Measurements from ENCODE around the gene SV2B. TPM values are rescaled to one million over a fixed set of nuclear protein-coding genes. Genes with fewer than 3 reads are reported as not detected.

SV2B gene
- total RNA-seq, 1 experiment from 2014 or later, result not detected

DNA sequence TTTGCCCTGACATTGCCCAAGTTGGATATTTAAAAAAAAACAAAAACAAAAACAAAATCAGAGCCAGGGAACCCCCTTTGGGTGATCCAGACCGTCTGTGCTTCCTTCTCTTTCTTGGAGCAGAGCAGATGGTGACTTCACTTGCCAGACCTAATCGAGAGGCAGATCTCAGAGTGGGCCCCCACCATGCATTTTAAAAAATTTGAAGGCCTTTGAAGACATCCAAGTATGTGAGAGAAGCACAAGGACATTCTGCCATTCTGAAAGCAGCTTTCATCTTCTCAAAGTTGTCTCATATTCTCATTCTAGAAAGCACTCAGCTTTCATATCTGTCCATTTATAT is 93.3 kb downstream of the SV2B start:
- no peaks in the 10 kb centered on the region for H3K79me2 ChIP-seq (ENCODE audit: insufficient read depth, low read length)
- no peaks in the 10 kb centered on the region for H3K9me3 ChIP-seq (ENCODE audit: control insufficient read depth, low read depth, low read length)
- Mint-ChIP-seq H3K36me3 (ENCODE audit: insufficient read depth in 1 of 3, low read depth in 3 of 3) (no peaks in the 10 kb centered on the region), H3K27me3 (ENCODE audit: low read depth) (peaks cover 2% of the 10 kb centered on the region; the same call in 1 of the 2 replicates), H3K4me3 (no peak overlapping the region), H3K9me3 (no peaks in the 10 kb centered on the region), H3K27ac (no peak overlapping the region), H3K4me1 (peaks cover 6 to 8% of the 10 kb centered on the region in 2 experiments)
- H3K27me3 ChIP-seq (ENCODE audit: insufficient read depth, low read length), result no peaks in the 10 kb centered on the region
- H3K79me1 ChIP-seq (ENCODE audit: insufficient read depth, low read depth, low read length, poor library complexity, severe bottlenecking), result no peaks in the 10 kb centered on the region
- no peaks in the 10 kb centered on the region for H3K23me2 ChIP-seq (ENCODE audit: insufficient read length, low read depth, low read length, poor library complexity, severe bottlenecking)
- no peak overlapping the region for H3K18ac ChIP-seq (ENCODE audit: insufficient read length, low read depth, low read length)
- H3K27ac ChIP-seq (ENCODE audit: insufficient read length, low read depth, low read length), result no peak overlapping the region
- H3K4ac ChIP-seq (ENCODE audit: low read depth, low read length), result no peak overlapping the region
- no peaks in the 10 kb centered on the region for H4K20me1 ChIP-seq (ENCODE audit: control insufficient read depth, insufficient read depth, insufficient read length)
- TF ChIP-seq CTCF (conservative IDR thresholded peaks at IDR 0.05), result no peak
- no peak overlapping the region for H4K5ac ChIP-seq (ENCODE audit: insufficient read length, low read depth, low read length)
- no peak for DNase-seq
- H3K23ac ChIP-seq (ENCODE audit: insufficient read length, low read depth, low read length), result no peak overlapping the region
- H2BK20ac ChIP-seq (ENCODE audit: low read depth, low read length, poor library complexity, severe bottlenecking), result no peak overlapping the region
- no peak overlapping the region for H2BK12ac ChIP-seq (ENCODE audit: insufficient read length, low read depth, low read length)
- H2AFZ ChIP-seq (ENCODE audit: low read length), result no peak overlapping the region
- H2AK5ac ChIP-seq (ENCODE audit: insufficient read length, low read length), result no peak overlapping the region
- H3K56ac ChIP-seq (ENCODE audit: insufficient read length, low read depth, low read length), result no peak overlapping the region
- no peak overlapping the region for H2BK15ac ChIP-seq (ENCODE audit: low read depth, low read length)
- H3K4me2 ChIP-seq (ENCODE audit: insufficient read depth, insufficient read length, low read length), result no peak overlapping the region
- no peak overlapping the region for H2BK120ac ChIP-seq (ENCODE audit: low read depth, low read length, poor library complexity, severe bottlenecking)
- WGBS (ENCODE audit: extremely low coverage, insufficient read length, low lambda C conversion rate), result no CpG with 5 or more reads among the region's 2 CpGs
- no peak overlapping the region for H4K91ac ChIP-seq (ENCODE audit: insufficient read length, low read depth, low read length)
- H3T11ph ChIP-seq (ENCODE audit: low read length), result no peak overlapping the region
- no peak overlapping the region for H4K8ac ChIP-seq (replicated peaks; ENCODE audit: insufficient read length, low read depth, low read length)
- no peaks in the 10 kb centered on the region for H3K4me1 ChIP-seq (ENCODE audit: insufficient read depth, low read length)
- H3K9ac ChIP-seq (ENCODE audit: extremely low read depth, insufficient read length, low read length), result no peak overlapping the region
- H2BK5ac ChIP-seq (ENCODE audit: insufficient read length, low read length), result no peak overlapping the region
- no peak overlapping the region for H3K14ac ChIP-seq (ENCODE audit: insufficient read depth, low read length)

All from H9 (cell line).